CD4-positive, alpha-beta T cell treated with Interleukin-17A for 4 hours (primary cell): ENCODE results near the gene MAPK14.
"Not testable (repeated sequence)": the region's sequence is repeated elsewhere in the genome, so short reads cannot be mapped to it uniquely, and the experiment has no call there.

Experiments
- DNase-seq: peaks from one replicate; pipeline ENCODE4 v3.0.0-alpha.2; 2020; ENCODE audit warnings: mixed read lengths

The MAPK14 gene

DNA sequence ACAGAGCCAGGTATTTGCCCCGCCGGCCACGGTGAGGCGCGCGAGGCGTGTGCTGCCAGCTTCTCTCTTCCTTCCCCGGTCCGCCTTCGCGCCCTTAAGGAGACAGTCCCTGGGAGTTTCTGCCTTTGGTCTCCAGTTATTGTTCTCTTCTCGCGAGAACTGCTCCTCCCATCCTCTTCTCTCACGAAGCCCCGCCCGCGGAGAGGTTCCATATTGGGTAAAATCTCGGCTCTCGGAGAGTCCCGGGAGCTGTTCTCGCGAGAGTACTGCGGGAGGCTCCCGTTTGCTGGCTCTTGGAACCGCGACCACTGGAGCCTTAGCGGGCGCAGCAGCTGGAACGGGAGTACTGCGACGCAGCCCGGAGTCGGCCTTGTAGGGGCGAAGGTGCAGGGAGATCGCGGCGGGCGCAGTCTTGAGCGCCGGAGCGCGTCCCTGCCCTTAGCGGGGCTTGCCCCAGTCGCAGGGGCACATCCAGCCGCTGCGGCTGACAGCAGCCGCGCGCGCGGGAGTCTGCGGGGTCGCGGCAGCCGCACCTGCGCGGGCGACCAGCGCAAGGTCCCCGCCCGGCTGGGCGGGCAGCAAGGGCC lies at the start of gene MAPK14:
Gene MAPK14, plus strand, starts transcription at position 308 of the 587 bp plus-strand sequence. CDS start 350 bp downstream, outside the sequence.
- peak; percentile 98 for DNase-seq

DNA sequence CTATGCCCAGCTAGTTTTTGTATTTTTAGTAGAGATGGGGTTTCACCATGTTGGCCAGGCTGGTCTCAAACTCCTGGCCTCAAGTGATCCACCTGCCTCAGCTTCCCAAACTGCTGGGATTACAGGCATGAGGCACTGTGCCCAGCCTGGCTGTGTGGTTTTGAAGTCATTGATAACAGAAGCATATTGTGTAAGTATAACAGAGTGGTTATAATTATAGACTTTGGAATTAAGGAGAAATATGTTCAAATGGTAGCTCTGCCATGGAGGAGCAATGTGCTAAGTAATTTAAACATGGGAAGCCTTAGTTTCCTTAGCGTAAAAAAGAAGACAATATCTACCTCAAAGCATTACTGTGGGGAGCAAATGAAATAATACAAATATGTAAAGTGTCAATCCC lies 47.5 kb upstream of the MAPK14 start:
- not testable (repeated sequence) for DNase-seq

DNA sequence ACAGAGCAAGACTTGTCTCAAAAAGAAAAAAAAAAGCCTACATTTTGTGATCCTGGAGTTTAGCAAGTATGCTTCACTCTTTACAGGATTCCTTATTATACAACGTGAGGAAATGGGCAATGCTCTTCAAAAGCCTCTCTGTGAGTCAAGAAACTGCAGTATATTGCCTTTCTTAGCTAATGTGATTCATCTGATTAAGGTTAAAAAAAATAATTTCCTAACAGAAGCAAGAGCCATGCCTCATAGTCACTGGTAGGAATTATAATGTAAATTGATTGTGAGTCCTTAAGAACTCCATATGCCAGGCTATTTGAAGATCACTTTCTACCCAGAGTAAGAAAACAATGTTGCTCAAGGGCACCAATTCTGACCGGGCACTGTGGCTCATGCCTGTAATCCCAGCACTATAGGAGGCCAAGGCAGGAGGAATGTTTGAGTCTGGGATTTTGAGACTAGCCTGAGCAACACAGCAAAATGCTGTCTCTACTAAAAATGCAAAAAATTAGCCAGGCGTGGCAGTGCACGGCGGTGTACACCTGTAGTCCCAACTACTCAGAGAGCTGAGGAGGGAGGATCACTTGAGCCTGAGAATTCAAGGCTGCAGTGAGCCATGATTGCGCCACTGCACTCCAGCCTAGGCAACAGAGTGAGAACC lies 46.5 kb upstream of the MAPK14 start:
- no peak for DNase-seq

DNA sequence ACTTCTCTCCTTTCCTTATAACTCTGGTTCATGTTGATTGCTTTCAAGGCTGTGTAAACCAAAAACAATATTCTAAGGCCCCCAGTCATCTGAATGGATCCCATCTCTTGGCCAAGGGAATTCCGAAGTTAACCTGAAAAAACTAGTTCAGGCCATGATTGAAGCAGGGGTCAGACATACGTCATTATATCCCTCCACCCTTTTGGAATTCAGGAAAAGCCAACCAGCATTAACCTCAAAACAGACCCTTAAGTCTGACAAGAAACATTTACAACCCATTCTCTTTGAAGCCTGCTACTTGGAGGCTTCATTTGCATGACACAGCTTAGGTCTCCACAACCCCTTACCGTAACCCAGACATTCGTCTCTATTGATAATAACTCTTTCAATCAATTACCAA lies 42.9 kb upstream of the MAPK14 start:
- DNase-seq, result no peak

DNA sequence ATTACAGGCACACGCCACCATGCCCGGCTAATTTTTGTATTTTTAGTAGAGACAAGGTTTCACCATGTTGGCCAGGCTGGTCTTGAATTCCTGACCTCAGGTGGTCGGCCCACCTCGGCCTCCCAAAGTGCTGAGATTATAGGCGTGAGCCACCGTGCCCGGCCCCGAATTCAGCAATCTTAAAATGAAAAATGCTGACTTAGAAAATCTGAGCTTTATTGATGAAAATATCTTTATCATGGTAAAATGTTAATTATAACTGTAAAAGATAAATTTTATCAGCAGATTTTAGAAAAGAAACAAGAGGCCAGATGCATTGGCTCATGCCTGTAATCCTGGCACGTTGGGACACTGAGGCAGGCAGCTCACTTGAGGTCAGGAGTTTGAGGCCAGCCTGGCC lies 39.6 kb upstream of the MAPK14 start:
- DNase-seq, result not testable (repeated sequence)

DNA sequence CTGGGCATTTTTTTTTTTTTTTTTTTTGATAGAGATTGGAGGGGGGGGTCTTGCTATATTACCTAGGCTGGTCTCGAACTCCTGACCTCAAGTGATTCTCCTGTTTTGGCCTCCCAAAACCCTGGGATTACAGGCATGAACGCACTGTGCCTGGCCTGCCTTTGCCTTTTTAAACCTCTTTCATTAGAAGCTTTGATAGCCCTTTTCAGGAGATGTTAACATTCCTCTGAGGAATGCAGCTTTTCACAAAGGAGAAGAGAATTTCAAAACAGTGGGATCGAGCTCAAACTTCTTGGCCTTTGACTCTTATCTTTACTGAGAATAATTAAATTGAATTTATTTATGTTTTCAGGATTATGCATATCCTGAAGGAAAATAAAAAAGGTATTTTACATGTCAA lies 34.5 kb upstream of the MAPK14 start:
- no peak for DNase-seq

DNA sequence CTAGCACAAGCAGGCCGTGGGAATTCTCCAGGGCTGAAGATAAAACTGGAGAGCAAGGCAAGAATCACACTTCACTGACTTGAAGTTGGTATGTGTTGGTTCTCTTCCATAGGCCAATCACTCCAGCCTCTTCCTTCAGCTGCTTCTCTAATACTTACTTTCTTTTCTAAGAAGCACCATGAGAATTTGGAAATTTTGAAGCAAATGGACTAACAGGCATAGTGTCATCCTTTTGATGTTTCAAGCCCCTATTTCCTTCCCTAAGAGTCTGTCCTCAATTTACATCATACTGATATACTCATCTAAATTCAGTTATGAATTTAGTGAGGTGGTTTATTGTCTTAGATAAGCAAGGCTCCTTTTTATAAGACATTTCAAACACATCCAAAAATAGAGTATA lies 27.2 kb upstream of the MAPK14 start:
- no peak for DNase-seq

DNA sequence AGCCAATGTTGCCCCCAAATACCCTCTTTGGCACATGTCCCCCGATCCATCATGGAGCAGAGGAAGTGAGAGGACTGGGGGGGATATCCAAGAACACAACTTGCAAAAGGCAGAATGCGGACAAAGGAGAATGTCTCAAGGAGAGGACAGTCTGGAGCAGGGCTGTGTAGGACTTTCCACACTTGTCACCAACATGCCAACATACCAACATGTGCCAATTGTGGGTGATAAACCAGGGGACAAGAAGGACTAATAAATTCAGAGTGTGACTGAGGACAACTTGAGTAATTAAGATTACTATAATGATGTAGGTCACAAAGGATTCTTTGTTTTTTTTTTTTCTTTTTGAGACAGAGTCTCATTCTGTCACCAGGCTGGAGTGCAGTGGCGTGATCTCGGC lies 11.9 kb upstream of the MAPK14 start:
- DNase-seq, result no peak

DNA sequence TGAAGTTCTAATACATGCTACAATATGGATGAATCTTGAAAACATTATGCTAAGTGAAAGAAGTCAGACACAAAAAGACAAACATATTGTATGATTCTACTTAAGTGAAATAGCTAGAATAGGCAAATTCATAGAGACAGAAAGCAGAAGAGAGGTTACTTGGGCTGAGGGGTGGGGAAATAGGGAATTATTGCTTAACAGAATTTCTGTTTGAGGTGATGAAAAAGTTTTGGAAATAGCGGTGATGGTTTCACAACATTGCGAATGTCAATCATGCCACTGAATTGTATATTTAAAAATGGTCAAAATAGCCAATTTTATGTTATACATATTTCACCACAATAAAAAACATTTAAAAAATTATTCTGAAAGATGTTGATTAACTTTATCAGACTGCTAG lies 9.3 kb upstream of the MAPK14 start:
- DNase-seq, result no peak

DNA sequence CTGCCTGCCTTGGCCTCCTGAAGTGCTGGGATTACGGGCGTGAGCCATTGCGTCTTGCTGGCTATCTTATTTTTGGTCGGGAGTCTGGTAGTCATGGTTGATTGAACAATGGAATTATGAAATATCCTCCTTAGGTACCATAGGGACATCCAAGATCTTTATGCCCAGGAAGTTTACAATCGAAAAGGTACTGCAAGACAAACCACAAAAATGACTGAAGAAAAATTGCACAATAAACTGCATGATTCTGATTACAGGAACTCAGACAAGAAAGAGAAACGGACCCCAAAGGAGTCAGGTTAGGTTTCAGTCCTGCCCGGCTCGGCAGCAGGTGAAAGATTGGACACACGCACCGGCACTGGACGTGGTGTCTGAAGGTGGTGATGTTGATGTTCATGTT lies 8.4 kb upstream of the MAPK14 start:
- DNase-seq, result no peak

DNA sequence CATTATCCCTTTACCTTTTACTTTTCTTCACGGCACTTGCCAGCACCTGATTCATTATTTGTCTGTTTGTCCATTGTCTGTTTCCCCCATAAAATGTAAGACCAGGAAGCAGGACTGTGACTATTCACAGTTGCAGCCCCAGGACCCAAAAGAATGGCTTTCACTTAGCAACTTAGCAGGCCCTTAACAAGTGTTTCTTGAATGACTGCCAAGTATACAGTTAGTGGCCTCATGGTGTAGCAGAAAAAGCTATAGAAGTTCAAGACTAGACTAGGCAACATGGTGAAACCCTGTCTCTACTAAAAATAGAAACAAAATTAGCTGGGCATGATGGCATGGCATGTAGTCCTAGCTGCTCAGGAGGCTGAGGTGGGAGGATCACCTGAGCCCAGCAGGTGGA lies 7.5 kb upstream of the MAPK14 start:
- DNase-seq, result no peak

DNA sequence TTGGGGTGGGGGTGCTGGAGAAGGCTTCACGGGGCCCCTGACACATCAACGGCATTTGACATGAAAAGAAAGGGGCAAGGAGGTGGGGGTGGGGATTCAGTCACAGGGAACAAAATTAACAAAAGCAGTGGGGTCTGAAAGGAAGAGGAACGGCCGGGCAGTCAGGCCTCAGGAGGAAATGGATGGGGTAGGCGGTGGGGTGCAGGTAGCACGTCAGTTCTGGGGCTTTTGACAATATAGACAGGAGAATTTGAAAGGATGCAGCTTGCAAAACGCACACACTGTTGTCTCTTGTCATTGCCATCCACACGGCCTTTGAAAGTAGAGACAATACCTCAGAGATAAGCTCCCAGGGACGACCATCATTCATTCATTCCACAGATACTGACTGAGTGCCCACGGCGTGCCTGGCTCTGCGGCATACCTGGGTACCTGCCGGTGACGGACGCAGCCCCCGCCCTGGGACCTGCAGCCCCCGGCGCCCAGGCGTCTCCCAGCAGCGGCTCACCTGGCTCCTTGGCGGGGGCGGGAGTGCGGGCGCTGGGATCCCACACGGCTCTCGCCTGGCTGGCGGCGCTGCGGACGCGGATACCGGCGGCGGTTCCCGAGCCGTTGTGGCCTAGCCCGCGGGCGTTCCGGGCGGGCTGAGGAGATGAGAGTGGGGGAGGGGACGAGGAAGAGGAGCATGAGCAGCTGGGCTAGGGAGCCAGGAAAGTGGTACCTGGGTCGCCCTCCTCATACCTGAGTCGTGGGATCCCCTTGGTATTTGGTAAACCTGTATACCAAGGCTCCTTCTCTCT lies 3.4 kb upstream of the MAPK14 start, which contains the start of gene SLC26A8:
Gene SLC26A8, minus strand, starts transcription at position 646 of the 800 bp plus-strand sequence. CDS start 4,934 bp downstream, outside the sequence.
- no peak for DNase-seq

DNA sequence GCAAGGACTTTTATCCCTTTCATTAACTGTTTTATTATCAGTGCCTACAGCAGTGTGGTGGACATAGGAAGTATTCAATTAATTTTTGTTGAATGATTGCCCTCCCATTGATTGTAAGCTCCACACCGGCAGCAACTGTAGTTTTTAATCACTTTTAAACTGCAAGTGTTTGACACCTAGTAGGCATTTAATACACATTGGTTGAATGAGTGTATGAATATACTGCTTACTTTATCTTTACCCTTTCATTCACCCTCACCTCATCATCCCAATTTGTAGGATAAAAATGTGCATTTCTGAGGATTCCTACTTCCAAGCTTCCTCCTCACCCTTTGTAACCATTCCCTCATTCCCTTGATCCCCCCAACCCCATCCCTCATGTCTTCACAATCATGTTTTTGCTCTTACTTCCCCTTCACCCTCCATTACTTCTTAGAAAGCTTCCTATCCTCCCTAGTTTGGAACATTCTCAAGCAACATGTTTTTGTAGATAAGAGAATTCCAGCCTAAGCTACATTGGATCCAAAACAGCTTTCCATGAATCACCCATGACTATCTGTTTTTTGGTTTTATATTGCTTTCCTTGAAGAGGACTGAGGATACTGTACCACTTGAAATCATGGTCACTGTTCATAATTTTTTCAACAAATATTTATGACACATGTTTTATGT lies 2.2 kb upstream of the MAPK14 start:
- no peak for DNase-seq

DNA sequence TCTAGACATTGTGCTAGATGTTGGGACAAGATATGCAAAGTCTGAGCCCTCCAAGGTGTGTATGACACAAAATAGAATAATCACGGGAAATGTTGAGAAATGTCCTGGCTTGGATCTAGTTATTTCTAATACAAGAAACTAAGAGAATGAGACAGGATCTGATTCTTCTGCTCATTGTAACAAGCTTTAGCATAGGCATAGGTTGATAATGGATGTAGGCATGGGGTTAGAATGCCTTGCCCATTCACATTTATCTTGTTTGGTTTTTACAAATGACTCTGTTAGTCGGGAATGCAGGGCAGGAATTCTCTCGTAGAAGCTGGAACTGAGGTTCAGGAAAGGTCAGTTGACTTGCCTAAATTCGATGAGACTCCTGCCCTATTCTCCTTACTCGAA lies 1.7 kb upstream of the MAPK14 start:
- no peak for DNase-seq

DNA sequence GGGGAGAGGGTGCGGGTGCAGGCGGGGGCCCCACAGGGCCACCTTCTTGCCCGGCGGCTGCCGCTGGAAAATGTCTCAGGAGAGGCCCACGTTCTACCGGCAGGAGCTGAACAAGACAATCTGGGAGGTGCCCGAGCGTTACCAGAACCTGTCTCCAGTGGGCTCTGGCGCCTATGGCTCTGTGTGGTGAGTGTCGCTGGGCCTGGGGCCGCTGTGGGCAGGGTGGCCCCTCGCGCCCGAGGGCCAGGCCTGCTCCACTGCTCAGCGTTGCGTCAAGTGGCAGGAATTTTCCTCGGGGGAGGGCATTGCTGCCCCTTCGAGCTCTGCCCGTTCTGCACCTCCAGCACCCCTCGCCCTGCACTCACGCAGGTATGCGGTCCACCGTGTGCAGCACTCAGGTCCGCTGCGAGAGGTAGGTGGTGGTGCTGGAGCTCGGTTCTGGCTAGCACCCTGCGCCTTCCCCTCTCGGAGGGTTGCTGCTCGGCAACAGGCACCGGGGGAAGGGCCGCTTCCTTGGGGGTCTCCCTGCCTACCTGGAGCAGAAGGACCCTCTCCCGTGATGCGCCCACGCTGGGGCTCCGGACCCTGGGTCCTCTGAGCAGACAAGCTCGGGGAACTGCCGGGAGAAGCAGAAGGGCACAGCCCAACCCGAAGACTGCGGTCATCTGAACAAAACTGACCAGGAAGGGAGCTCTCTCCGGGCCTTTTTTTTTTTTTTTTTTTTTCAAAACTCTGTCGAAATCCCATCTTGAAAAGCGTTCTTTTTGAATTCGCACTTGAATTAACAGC lies 674 bp downstream of the MAPK14 start:
- peak; percentile 56 for DNase-seq

DNA sequence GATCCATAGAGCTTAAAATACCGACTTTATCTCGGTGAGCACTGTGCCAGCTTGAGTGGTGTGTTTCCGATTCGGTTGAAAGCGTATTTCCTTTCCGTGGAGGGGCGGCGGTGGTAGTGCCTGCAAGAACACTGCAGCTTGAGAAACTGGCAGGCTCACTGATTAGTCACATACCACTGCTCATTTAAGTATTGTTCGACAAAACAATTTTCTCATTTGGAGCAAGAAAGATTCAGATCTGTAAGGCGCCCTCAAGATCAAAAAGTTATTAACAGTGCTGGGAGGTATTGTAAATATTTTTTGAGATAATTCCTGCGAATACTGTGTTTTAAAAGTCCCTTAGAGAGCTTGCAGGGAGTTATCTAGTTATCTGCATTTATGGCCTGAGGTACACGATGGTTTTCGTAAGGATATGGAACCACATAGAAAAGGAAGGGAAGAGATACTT lies 1.3 kb downstream of the MAPK14 start:
- DNase-seq, result peak; percentile 85

DNA sequence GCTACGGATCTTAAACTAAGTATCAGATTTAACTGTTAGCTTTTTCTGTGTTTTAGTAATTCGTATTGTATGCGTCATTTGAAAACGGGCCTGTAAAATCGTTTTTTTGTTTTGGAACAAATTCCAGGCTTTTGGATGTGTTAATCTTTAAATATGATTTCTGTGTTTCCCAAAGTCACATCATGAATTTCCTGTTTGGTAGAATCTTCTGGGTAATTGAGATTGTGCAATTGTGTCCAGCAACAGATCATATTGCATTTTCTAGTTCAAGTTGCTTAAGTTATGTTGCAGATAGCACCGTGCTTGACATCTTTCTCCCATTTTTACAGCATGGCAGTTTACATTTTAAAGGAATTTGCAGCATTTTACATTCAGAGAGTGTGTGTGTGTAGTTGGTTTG lies 1.9 kb downstream of the MAPK14 start:
- no peak for DNase-seq

DNA sequence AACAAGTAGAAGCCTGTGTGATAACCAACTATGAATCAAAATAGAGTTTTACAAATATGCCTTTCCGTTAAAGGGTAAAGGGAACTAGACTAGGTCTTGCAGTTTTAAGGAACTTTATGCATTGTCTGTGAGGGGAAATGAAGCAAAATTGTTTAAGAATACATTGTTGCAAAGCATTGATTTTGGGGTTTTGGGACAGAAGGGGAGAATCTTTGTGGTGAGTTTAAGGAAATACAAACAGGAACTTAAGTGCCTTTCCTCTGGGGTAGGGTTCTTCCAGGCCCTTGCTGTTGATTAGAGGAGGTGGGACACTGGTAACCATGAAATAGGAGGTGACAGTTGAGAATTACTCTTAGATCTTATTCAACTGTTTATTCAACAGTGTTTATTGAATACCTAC lies 4.7 kb downstream of the MAPK14 start:
- DNase-seq, result no peak

DNA sequence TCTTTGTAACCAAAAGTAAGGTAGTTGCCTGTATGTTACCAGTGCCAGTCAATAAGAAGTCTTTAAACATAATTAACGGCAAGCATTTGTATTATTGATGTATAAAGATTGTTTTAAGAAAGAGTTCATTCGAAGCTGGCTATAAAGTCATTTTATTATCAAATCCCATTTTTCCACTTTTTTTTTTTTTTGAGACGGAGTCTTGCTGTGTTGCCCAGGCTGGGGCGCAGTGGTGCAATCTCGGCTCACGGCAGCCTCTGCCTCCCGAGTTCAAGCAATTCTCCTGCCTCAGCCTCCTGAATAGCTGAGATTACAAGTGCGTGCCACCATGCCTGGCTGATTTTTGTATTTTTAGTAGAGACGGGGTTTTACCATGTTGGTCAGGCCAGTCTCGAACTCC lies 5.5 kb downstream of the MAPK14 start:
- not testable (repeated sequence) for DNase-seq

DNA sequence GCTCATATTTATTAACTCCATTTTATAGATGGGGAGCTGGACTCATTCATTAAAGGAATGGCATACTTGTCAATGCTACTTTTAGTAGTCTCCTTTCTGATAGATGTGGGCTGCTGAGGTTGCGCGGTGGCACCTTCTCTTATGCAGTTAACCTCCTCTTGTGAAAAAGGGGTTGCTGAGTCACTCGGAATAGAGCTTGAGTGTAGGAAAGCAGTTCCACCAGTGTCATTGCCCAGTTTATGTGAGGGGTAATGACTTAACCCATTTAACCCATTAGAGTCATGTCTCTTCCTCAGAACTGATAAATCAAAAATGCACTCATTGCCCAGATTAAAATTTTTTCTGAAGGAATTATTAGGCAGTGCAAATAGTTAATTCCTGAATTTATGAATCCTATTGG lies 6.3 kb downstream of the MAPK14 start:
- DNase-seq, result peak; percentile 47

DNA sequence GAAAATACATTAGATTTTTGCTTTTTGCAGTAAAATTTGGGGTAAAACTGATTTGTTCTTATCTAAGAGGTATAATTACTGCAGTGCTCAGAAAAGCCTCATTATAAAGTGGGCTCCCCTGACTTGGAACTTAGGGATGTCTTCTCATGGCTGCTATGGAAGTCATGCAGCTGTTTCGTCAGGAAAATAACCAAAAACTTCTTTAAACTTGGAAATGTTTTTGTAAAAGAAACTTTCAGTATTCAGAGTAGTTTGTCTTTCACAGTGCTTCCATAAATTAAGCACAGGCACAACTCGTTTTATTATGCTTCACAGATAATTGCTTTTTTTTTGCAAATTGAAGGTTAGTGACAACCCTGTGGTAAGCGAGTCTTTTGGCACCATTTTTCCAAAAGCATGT lies 6.8 kb downstream of the MAPK14 start:
- DNase-seq, result no peak

DNA sequence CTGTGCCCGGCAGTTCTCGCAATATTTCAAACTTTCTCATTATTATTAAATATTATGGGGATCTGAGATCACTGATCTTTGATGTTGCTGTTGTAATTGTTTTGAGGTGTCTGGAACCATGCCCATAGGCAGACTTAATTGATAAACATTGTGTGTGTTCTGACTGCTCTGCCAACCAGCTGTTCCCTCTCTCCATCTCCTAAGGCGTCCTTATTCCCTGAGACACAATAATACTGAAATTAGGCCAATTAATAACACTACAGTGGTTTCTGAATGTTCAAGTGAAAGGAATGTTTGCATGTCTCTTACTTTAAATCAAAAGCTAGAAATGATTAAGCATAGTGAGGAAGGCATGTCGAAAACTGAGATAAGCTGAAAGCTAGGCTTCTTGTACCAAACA lies 7.6 kb downstream of the MAPK14 start:
- no peak for DNase-seq
